ENCODE results near the gene NRBF2. TPM values are rescaled to one million over a fixed set of nuclear protein-coding genes. Genes with fewer than 3 reads are reported as not detected.

The NRBF2 gene
- total and polyA plus RNA-seq, 12 donors, result 5.4 to 23.1 (median 13.9) TPM

DNA sequence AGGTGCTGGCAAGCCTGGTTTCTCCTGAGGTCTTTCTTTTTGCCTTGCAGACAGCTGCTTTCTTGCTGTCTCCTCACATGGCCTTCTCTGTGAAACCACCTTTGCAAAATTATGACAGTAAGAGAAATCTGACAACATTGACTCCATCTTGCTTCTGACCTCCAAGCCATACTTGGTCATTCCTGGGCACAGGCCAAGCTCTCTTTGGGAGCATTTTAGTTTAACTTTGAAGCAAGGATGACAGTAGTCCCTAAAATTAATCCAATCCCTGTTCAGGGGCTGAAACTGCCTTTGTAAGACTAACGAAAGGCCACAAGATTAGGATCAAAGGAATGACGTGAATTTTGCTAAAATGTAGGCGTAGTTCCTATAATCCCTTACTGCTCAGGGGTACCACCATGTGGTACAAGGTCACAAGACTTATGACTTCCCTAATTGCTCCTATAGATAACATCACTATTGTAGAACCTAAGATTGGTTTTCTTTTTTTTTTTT lies 25.1 kb upstream of the NRBF2 start:
- H3K27me3 ChIP-seq, result no peaks in the 10 kb centered on the region
- no peaks in the 10 kb centered on the region for H3K9me3 ChIP-seq (replicated peaks in 1 of 3)
- 54 to 62% (median 59%) methylated on average over 3 of the region's 3 CpGs for WGBS, 4 donors
- DNase-seq, result no peak
- H3K27ac ChIP-seq, result no peak overlapping the region
- H3K4me3 ChIP-seq, result no peak overlapping the region
- no peak for TF ChIP-seq POLR2A (IDR thresholded peaks at IDR 0.05)
- TF ChIP-seq, protein P1, sequence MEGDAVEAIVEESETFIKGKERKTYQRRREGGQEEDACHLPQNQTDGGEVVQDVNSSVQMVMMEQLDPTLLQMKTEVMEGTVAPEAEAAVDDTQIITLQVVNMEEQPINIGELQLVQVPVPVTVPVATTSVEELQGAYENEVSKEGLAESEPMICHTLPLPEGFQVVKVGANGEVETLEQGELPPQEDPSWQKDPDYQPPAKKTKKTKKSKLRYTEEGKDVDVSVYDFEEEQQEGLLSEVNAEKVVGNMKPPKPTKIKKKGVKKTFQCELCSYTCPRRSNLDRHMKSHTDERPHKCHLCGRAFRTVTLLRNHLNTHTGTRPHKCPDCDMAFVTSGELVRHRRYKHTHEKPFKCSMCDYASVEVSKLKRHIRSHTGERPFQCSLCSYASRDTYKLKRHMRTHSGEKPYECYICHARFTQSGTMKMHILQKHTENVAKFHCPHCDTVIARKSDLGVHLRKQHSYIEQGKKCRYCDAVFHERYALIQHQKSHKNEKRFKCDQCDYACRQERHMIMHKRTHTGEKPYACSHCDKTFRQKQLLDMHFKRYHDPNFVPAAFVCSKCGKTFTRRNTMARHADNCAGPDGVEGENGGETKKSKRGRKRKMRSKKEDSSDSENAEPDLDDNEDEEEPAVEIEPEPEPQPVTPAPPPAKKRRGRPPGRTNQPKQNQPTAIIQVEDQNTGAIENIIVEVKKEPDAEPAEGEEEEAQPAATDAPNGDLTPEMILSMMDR (IDR thresholded peaks at IDR 0.05), result no peak
- no peaks in the 10 kb centered on the region for H3K36me3 ChIP-seq (replicated peaks in 1 of 2)
- intact Hi-C loops (cut with DNase I), result no loop called here
- no peaks in the 10 kb centered on the region for H3K4me1 ChIP-seq (replicated peaks in 1 of 2)

DNA sequence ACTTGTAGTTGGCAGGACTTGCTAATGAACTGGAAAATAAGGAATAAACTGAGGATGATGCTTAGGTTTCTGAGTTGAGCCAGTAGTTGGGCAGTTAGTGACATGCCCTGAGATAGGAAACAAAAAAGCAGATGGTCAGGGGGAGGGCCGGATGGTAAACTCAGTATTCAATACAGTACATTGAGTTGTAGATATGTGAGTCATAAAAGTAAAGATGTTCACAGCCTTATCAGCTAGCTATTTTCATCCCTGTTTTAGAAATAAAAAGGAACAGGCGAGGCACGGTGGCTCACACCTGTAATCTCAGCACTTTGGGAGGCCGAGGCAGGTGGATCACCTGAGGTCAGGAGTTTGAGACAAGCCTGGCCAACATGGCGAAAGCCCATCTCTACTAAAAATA lies 22.2 kb upstream of the NRBF2 start:
- H3K9me3 ChIP-seq (replicated peaks in 1 of 3), result no peaks in the 10 kb centered on the region
- 87 to 98% (median 90%) methylated on average over 5 of the region's 5 CpGs for WGBS, 4 donors
- H3K4me3 ChIP-seq, result no peak overlapping the region
- intact Hi-C loops (cut with DNase I), result no loop called here
- DNase-seq, result no peak
- H3K27ac ChIP-seq, result no peak overlapping the region
- no peaks in the 10 kb centered on the region for H3K36me3 ChIP-seq (replicated peaks in 1 of 2)
- H3K4me1 ChIP-seq (replicated peaks in 1 of 2), result peaks cover 0 to 14% of the 10 kb centered on the region in 2 donors
- TF ChIP-seq, protein P1 (IDR thresholded peaks at IDR 0.05), result no peak
- no peak for TF ChIP-seq POLR2A (IDR thresholded peaks at IDR 0.05)
- no peaks in the 10 kb centered on the region for H3K27me3 ChIP-seq

DNA sequence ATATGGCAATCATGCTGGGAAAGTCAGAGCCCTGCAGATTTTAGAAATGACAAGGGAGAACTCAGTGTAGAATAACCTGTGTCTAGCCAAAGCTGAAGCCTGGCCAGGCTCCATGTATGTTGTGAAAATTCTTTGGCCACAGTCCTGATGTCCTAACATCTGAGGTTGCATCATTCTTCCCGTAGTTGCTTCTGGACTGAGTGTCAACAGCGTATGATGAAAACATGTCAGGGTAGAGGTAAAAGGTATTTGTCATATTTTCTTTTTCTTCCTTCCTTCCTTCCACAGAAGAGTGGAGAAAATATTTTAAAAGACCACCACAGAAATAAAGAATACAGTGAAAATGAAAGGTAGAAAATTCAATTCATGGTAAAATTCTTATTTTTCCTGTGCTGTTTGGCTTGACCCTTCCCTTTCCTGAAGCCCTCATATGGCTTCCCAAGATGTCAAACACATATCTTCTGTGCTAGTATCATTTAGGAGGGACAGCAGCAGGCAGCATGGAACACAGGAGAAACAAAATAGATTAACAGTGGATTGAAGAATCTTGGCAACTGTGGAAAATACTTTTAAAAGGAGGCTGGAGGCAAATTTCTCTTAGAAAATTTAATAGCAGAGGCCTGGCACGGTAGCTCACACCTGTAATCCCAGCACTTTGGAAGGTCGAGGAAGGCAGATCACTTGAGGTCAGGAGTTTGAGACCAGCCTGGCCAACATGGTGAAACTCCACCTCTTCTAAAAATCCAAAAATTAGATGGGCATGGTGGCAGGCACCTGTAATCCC lies 18.9 kb upstream of the NRBF2 start:
- H3K9me3 ChIP-seq (replicated peaks in 1 of 3), result no peaks in the 10 kb centered on the region
- 35 to 49% (median 45%) methylated on average over 4 of the region's 4 CpGs for WGBS, 4 donors
- intact Hi-C loops (cut with DNase I), result no loop called here
- DNase-seq, result peak; percentile 68 to 91 (median 81)
- peak overlapping the region in 2 of 5 donors; percentile 56 to 71 for H3K27ac ChIP-seq
- no peaks in the 10 kb centered on the region for H3K36me3 ChIP-seq (replicated peaks in 1 of 2)
- no peak overlapping the region for H3K4me3 ChIP-seq
- no peaks in the 10 kb centered on the region for H3K27me3 ChIP-seq
- peaks cover 0 to 17% of the 10 kb centered on the region in 2 donors for H3K4me1 ChIP-seq (replicated peaks in 1 of 2)
- TF ChIP-seq, protein P1 (IDR thresholded peaks at IDR 0.05), result no peak
- TF ChIP-seq POLR2A (IDR thresholded peaks at IDR 0.05), result no peak

DNA sequence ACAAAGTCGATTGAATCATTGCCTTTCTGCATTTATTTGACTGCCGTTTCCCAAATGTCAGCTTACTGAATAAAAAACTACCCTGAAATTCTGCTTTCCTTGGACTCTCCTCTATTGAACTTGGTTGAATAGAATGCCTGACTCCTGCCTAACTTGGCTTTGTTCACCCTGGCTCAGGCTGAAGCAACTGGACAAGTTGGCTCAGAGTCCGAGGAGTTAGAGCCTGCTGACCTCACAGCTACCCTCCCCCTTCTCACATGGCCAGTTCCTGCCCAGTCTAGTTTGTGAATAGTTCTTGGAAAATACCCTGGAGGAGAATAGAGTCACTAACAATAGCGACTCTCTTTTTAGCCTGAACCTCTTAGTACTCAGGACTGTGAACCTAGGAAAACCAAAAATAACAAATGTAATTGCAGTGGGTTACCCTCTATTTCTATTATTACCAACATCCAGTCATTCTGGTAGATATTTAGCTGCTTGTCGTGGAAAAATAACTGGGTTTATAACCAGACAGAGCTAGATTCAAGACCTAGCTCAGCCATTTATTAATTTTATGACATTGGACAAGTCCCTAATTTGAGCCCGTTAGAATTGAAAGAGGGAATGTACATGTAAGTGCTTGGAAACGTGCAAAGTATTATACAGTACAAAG lies 17.3 kb upstream of the NRBF2 start:
- Histone ChIP-seq H3K27ac (peak overlapping the region in 2 of 5 donors; percentile 25 to 65), H3K27me3 (no peaks in the 10 kb centered on the region), H3K4me1 (replicated peaks in 1 of 2) (peaks cover 0 to 17% of the 10 kb centered on the region in 2 donors), H3K9me3 (replicated peaks in 1 of 3) (no peaks in the 10 kb centered on the region), H3K4me3 (no peak overlapping the region), H3K36me3 (replicated peaks in 1 of 2) (no peaks in the 10 kb centered on the region)
- peak; percentile 47 to 86 (median 77) for DNase-seq
- WGBS, 4 donors, result 52 to 71% (median 60%) methylated on average over 7 of the region's 7 CpGs
- no peak for TF ChIP-seq POLR2A (IDR thresholded peaks at IDR 0.05)
- TF ChIP-seq, protein P1 (IDR thresholded peaks at IDR 0.05), result no peak
- intact Hi-C loops (cut with DNase I), result no loop called here
